Aorta (tissue), 5 donors: ENCODE data around the gene CD180. TPM values are rescaled to one million over a fixed set of nuclear protein-coding genes. Genes with fewer than 3 reads are reported as not detected.

Source experiments
- ATAC-seq: fragments of 200-7000 bp; cut with Tn5 transposase; one replicate; pipeline ENCODE4 v1.9.1; 2022; ENCODE audit warnings: moderate library complexity; ENCODE audit not compliant: low FRiP score
- DNase-seq, 2 donors: peaks; one replicate each; pipeline ENCODE4 v3.0.0-alpha.2; 2020
- H3K27ac ChIP-seq, 2 donors: one replicate each; pipeline ENCODE4 v1.5.1; 2013; ENCODE audit warnings: low read length in 2 of 2, mild to moderate bottlenecking in 2 of 2, moderate library complexity in 2 of 2, control low read depth in 1 of 2, inconsistent platforms in 1 of 2, low read depth in 1 of 2
- H3K27me3 ChIP-seq, 2 donors: one replicate each; pipeline ENCODE4 v1.6.1; 2013; ENCODE audit warnings: control low read depth in 1 of 2, low read length in 1 of 2, mild to moderate bottlenecking in 1 of 2, moderate library complexity in 1 of 2; ENCODE audit not compliant: insufficient read depth in 2 of 2, control insufficient read depth in 1 of 2
- H3K36me3 ChIP-seq, 2 donors: one replicate each; pipeline ENCODE4 v1.6.1; 2013; ENCODE audit warnings: control low read depth in 1 of 2, low read length in 1 of 2, mild to moderate bottlenecking in 1 of 2; ENCODE audit not compliant: insufficient read depth in 2 of 2, control insufficient read depth in 1 of 2
- H3K4me1 ChIP-seq, 2 donors: one replicate each; pipeline ENCODE4 v1.6.1; 2013; ENCODE audit warnings: low read length in 2 of 2, control low read depth in 1 of 2, mild to moderate bottlenecking in 1 of 2, moderate library complexity in 1 of 2; ENCODE audit not compliant: insufficient read depth in 2 of 2, control insufficient read depth in 1 of 2
- H3K4me3 ChIP-seq, 2 donors: one replicate each; pipeline ENCODE4 v1.5.1; 2013; ENCODE audit warnings: low read length in 2 of 2, control low read depth in 1 of 2, mild to moderate bottlenecking in 1 of 2
- H3K9me3 ChIP-seq: one replicate; pipeline ENCODE4 v1.6.1; 2013; ENCODE audit warnings: mild to moderate bottlenecking, low read length; ENCODE audit not compliant: control insufficient read depth
- WGBS, 2 donors: extraction: QIAGEN DNeasy Blood & Tissue Kit; methylation state at CpG; one replicate each; pipeline ENCODE4 v1.1.7; 2013; 5-methylcytosine and 5-hydroxymethylcytosine counted together
- intact Hi-C, 2 donors: fragments of 100-400 bp; cut with DNase I; formaldehyde crosslinking; loops; one replicate each; pipeline versions ENCODE4 v1.14.2 to v1.15.0; 2022
- polyA plus RNA-seq, 2 donors: library from polyadenylated mRNA; stranded (reverse); fragments of 200-250 nt; gene quantifications; one replicate each; pipeline ENCODE4 v1.2.3, GENCODE V29; 2013
- total RNA-seq, 2 donors: library from RNA; stranded (reverse); fragmentation: NEBNext Ultra II Directional; extraction: Animal tissue kit (Norgen Biotek cat#: 25700); gene quantifications; one replicate each; pipeline ENCODE4 v1.2.1, GENCODE V29; 2021
- donor health status: healthy with polysubstance abuse.
- donor health status: Bipolar disorder and iron deficiency.
- donor health status: DM: no; HTN: no; CAD: no.
- donor health status: DM: no; HTN: no; CAD: no.
- donor health status: DM: yes; HTN: yes; CAD: no.

CD180 gene
- total and polyA plus RNA-seq, 4 donors, result 0.18 to 3.0 (median 1.5) TPM

- DNase-seq, result no peak
- Histone ChIP-seq H3K27ac (no peak overlapping the region), H3K27me3 (no peaks in the 10 kb centered on the region), H3K4me1 (no peaks in the 10 kb centered on the region), H3K36me3 (no peaks in the 10 kb centered on the region), H3K4me3 (no peak overlapping the region), H3K9me3 (no peaks in the 10 kb centered on the region)
- WGBS, 2 donors, result 94 to 96% methylated on average over 1 of the region's 1 CpG
- no peak for ATAC-seq
- intact Hi-C loops, result no loop called here
Measured at GRCh38 chr5:67197536-67197935, 937 bp upstream of the CD180 start.

- Histone ChIP-seq H3K27ac (no peak overlapping the region), H3K36me3 (no peaks in the 10 kb centered on the region), H3K4me3 (no peak overlapping the region), H3K9me3 (no peaks in the 10 kb centered on the region), H3K27me3 (no peaks in the 10 kb centered on the region), H3K4me1 (no peaks in the 10 kb centered on the region)
- 87 to 93% methylated on average over 7 of the region's 7 CpGs for WGBS, 2 donors
- intact Hi-C loops, result no loop called here
- no peak for ATAC-seq
- DNase-seq, result no peak
Measured at GRCh38 chr5:67195406-67196275, 958 bp downstream of the CD180 start.

DNA sequence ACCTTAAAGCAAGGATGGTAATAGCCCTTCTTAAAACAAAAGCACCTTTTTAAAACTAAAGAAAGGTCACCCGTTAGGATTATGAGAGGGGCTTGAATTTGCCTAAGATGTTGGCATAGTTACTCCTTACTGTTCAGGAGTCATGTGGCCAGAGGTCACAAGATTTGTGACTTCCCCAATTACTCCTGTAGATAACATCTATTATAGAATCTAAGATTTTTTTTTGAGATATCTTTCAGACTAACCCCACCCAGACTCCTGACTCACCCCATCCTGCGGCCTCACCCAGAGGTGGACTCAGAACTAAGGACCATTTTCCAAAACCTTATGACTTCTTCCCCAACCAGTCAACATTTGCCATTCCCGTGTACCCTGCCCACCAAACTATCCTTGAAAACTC, 2.4 kb downstream of the CD180 start:
- Histone ChIP-seq H3K4me3 (no peak overlapping the region), H3K4me1 (no peaks in the 10 kb centered on the region), H3K9me3 (no peaks in the 10 kb centered on the region), H3K27ac (no peak overlapping the region), H3K27me3 (no peaks in the 10 kb centered on the region), H3K36me3 (no peaks in the 10 kb centered on the region)
- ATAC-seq (no peak), DNase-seq (no peak)
- intact Hi-C loops, result no loop called here
- WGBS, 2 donors, result 94 to 98% methylated on average over 3 of the region's 3 CpGs

DNA sequence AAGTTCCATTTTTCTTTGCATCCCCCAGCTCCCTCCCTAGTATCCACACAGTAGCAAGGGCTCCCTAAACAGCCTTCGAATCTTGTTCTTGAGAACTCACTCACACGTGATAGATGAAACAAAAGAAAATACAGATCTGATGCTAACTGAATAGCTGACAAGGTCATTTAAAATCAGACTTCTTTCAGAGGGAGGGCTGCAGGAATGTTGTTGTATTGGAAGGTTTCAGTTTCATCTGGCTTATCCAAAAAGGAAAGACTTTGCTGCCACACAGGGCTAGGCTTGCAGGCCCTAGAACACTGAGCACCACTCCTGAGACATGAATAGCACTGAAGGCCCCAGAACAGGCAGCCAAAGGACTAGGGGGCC, 3.2 kb downstream of the CD180 start:
- H3K9me3 ChIP-seq, result no peaks in the 10 kb centered on the region
- DNase-seq (no peak), ATAC-seq (no peak)
- no peaks in the 10 kb centered on the region for H3K4me1 ChIP-seq
- no peak overlapping the region for H3K27ac ChIP-seq
- no peaks in the 10 kb centered on the region for H3K27me3 ChIP-seq
- WGBS, 2 donors, result 22 to 40% methylated on average over 2 of the region's 2 CpGs
- H3K4me3 ChIP-seq, result no peak overlapping the region
- no peaks in the 10 kb centered on the region for H3K36me3 ChIP-seq
- intact Hi-C loops, result no loop called here

- H3K9me3 ChIP-seq, result no peaks in the 10 kb centered on the region
- H3K27ac ChIP-seq, result no peak overlapping the region
- H3K27me3 ChIP-seq, result no peaks in the 10 kb centered on the region
- intact Hi-C loops, result no loop called here
- no peaks in the 10 kb centered on the region for H3K36me3 ChIP-seq
- H3K4me3 ChIP-seq, result no peak overlapping the region
- no peaks in the 10 kb centered on the region for H3K4me1 ChIP-seq
- 61 to 64% methylated on average over 9 of the region's 9 CpGs for WGBS, 2 donors
- ATAC-seq, result no peak
- no peak for DNase-seq
Measured at GRCh38 chr5:67192719-67193438, 3.7 kb downstream of the CD180 start.

DNA sequence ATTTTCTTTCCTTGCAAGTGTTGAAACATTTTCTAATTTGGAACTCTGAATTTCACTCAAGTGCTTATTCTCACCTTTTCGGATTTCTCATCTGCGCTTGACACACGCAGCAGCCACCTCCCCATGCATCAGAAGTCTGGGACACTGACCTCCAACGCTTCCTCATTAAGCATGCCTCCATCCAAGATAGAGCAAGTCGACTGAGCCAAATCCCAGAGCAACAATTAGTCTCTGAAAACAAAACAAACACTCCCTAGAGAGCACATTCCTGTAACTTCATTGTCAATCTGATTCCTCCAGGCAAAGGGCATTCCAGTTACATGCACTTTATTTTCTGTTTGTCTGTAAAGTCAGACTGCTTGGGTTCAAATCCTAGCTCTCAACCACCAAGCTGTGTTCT, 5.7 kb downstream of the CD180 start:
- no peak overlapping the region for H3K27ac ChIP-seq
- no peaks in the 10 kb centered on the region for H3K36me3 ChIP-seq
- intact Hi-C loops, result no loop called here
- H3K4me1 ChIP-seq, result no peaks in the 10 kb centered on the region
- no peaks in the 10 kb centered on the region for H3K9me3 ChIP-seq
- no peak overlapping the region for H3K4me3 ChIP-seq
- DNase-seq, result no peak
- 87 to 89% methylated on average over 5 of the region's 5 CpGs for WGBS, 2 donors
- ATAC-seq, result no peak
- no peaks in the 10 kb centered on the region for H3K27me3 ChIP-seq

DNA sequence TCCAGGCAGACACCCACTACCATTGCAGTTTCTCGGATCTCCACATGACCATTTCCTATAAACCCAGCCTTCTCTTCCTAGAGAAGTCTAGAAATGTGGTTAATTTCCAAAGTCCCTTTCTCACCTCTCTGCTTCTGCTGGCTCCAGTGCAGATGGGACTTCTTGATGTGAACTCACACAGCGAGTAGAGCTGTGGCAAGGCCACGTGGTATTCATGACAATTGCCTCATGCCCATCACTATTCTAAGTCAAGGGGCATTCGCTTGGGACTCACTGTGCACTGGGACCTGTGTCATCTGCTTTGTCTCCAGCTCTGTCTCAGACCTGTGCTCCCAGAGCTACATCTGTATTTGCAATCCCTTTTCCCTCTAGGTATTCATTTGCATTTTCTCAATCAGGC, 6.2 kb downstream of the CD180 start:
- Histone ChIP-seq H3K4me3 (no peak overlapping the region), H3K27ac (no peak overlapping the region), H3K36me3 (no peaks in the 10 kb centered on the region), H3K27me3 (no peaks in the 10 kb centered on the region), H3K4me1 (no peaks in the 10 kb centered on the region), H3K9me3 (no peaks in the 10 kb centered on the region)
- no peak for ATAC-seq
- no peak for DNase-seq
- 92 to 94% methylated on average over 4 of the region's 4 CpGs for WGBS, 2 donors
- intact Hi-C loops, result no loop called here

DNA sequence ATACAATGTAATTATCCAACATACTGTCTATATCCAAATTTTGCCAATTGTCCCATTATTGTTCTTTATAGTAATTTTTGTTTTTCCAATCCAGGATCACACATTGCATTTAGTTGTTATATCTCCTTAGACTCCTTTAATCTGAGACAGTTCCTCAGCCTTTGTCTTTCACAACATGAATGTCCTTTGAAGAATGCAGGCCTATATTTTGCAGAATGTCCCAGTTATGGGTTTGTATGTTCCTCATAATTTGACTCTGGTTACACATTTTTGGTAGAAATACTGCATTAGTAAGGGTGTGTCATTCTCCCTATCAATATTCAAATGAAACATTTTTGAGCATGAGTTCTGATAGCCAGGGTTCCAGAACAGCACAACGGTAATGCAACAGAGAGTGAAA, 6.7 kb downstream of the CD180 start:
- intact Hi-C loops, result no loop called here
- H3K27ac ChIP-seq, result no peak overlapping the region
- no peaks in the 10 kb centered on the region for H3K4me1 ChIP-seq
- no peak for ATAC-seq
- H3K9me3 ChIP-seq, result no peaks in the 10 kb centered on the region
- H3K36me3 ChIP-seq, result no peaks in the 10 kb centered on the region
- WGBS, 2 donors, result 99 to 100% methylated on average over 1 of the region's 1 CpG
- no peak overlapping the region for H3K4me3 ChIP-seq
- H3K27me3 ChIP-seq, result no peaks in the 10 kb centered on the region
- DNase-seq, result no peak

DNA sequence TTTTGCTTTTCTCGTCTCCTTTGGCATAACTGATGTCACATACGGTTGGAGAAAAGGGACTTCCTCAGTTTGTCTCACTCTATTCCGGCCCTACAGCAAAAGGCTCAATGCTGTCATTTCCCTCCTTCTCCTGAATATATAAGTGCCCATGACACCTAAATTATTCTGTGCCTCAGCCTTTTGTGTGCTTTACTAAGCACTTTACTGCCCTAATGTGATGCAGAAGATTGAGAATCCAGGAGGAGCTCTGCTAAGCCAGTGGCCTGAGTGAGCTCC, 7.6 kb downstream of the CD180 start:
- intact Hi-C loops, result no loop called here
- ATAC-seq (no peak), DNase-seq (no peak)
- Histone ChIP-seq H3K4me1 (no peaks in the 10 kb centered on the region), H3K9me3 (no peaks in the 10 kb centered on the region), H3K36me3 (no peaks in the 10 kb centered on the region), H3K4me3 (no peak overlapping the region), H3K27me3 (no peaks in the 10 kb centered on the region), H3K27ac (no peak overlapping the region)
- 94 to 97% methylated on average over 3 of the region's 3 CpGs for WGBS, 2 donors
